SKM-1 treated with dmso at 0.1 percent for 144 hours (cell line): Measurements from ENCODE around the gene ADAM17.
"Not testable (repeated sequence)": the region's sequence is repeated elsewhere in the genome, so short reads cannot be mapped to it uniquely, and the experiment has no call there.

Experiments
- DNase-seq: peaks from one replicate; lab custom pipeline; 2025; ENCODE audit not compliant: unreplicated experiment; lab: John Stamatoyannopoulos, UW

ADAM17 gene

GRCh38 chr2:9555297-9556120 lies at the start of gene ADAM17:
ADAM17 (minus strand) TSS chr2:9555830; CDS start chr2:9555605, 225 bp downstream.
- peak; percentile 94 for DNase-seq

GRCh38 chr2:9602412-9602811 lies 46.8 kb upstream of the ADAM17 start:
- DNase-seq: no peak

GRCh38 chr2:9601397-9601796 lies 45.8 kb upstream of the ADAM17 start:
- DNase-seq: no peak

- DNase-seq: no peak
These were observed 43.8 kb upstream of the ADAM17 start for GRCh38 chr2:9599430-9599829.

- DNase-seq: no peak
These were observed 41.1 kb upstream of the ADAM17 start for GRCh38 chr2:9596621-9597311.

- DNase-seq: no peak
These were observed 40.1 kb upstream of the ADAM17 start for GRCh38 chr2:9595746-9596145.

- not testable (repeated sequence) for DNase-seq
These were observed 39.6 kb upstream of the ADAM17 start for GRCh38 chr2:9595256-9595655.

- DNase-seq: no peak
These were observed 38.9 kb upstream of the ADAM17 start for GRCh38 chr2:9594366-9595054.

- DNase-seq: no peak
These were observed 38.3 kb upstream of the ADAM17 start for GRCh38 chr2:9593925-9594324.

GRCh38 chr2:9592699-9593098 lies 37.1 kb upstream of the ADAM17 start:
- DNase-seq: no peak

- DNase-seq: no peak
These were observed 35.0 kb upstream of the ADAM17 start for GRCh38 chr2:9590641-9591040.

- DNase-seq: no peak
These were observed 30.8 kb upstream of the ADAM17 start for GRCh38 chr2:9586465-9586864.

- no peak for DNase-seq
These were observed 29.9 kb upstream of the ADAM17 start for GRCh38 chr2:9585486-9585885.

- DNase-seq: not testable (repeated sequence)
These were observed 29.3 kb upstream of the ADAM17 start for GRCh38 chr2:9584902-9585301.

GRCh38 chr2:9582624-9583023 lies 27.0 kb upstream of the ADAM17 start:
- DNase-seq: no peak

GRCh38 chr2:9578467-9579235 lies 23.0 kb upstream of the ADAM17 start:
- DNase-seq: no peak

GRCh38 chr2:9574331-9574730 lies 18.7 kb upstream of the ADAM17 start:
- DNase-seq: no peak

GRCh38 chr2:9573840-9574239 lies 18.2 kb upstream of the ADAM17 start:
- DNase-seq: no peak

GRCh38 chr2:9573013-9573720 lies 17.5 kb upstream of the ADAM17 start:
- DNase-seq: no peak
